Measurements from ENCODE around the gene SACS. TPM values are rescaled to one million over a fixed set of nuclear protein-coding genes. Genes with fewer than 3 reads are reported as not detected.

Gene SACS, protein sequence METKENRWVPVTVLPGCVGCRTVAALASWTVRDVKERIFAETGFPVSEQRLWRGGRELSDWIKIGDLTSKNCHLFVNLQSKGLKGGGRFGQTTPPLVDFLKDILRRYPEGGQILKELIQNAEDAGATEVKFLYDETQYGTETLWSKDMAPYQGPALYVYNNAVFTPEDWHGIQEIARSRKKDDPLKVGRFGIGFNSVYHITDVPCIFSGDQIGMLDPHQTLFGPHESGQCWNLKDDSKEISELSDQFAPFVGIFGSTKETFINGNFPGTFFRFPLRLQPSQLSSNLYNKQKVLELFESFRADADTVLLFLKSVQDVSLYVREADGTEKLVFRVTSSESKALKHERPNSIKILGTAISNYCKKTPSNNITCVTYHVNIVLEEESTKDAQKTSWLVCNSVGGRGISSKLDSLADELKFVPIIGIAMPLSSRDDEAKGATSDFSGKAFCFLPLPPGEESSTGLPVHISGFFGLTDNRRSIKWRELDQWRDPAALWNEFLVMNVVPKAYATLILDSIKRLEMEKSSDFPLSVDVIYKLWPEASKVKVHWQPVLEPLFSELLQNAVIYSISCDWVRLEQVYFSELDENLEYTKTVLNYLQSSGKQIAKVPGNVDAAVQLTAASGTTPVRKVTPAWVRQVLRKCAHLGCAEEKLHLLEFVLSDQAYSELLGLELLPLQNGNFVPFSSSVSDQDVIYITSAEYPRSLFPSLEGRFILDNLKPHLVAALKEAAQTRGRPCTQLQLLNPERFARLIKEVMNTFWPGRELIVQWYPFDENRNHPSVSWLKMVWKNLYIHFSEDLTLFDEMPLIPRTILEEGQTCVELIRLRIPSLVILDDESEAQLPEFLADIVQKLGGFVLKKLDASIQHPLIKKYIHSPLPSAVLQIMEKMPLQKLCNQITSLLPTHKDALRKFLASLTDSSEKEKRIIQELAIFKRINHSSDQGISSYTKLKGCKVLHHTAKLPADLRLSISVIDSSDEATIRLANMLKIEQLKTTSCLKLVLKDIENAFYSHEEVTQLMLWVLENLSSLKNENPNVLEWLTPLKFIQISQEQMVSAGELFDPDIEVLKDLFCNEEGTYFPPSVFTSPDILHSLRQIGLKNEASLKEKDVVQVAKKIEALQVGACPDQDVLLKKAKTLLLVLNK (N-terminal part only)
- 4.3 TPM for total RNA-seq (2013)
- polyA plus RNA-seq (1 to 10 TPM; 1.7 to 2.7 (median 2.2) TPM), polyA minus RNA-seq (5.6 and 6.9 TPM in 2 replicates), total RNA-seq (11.7 to 48.7 (median 34.7) reads per million in 11 experiments)

DNA sequence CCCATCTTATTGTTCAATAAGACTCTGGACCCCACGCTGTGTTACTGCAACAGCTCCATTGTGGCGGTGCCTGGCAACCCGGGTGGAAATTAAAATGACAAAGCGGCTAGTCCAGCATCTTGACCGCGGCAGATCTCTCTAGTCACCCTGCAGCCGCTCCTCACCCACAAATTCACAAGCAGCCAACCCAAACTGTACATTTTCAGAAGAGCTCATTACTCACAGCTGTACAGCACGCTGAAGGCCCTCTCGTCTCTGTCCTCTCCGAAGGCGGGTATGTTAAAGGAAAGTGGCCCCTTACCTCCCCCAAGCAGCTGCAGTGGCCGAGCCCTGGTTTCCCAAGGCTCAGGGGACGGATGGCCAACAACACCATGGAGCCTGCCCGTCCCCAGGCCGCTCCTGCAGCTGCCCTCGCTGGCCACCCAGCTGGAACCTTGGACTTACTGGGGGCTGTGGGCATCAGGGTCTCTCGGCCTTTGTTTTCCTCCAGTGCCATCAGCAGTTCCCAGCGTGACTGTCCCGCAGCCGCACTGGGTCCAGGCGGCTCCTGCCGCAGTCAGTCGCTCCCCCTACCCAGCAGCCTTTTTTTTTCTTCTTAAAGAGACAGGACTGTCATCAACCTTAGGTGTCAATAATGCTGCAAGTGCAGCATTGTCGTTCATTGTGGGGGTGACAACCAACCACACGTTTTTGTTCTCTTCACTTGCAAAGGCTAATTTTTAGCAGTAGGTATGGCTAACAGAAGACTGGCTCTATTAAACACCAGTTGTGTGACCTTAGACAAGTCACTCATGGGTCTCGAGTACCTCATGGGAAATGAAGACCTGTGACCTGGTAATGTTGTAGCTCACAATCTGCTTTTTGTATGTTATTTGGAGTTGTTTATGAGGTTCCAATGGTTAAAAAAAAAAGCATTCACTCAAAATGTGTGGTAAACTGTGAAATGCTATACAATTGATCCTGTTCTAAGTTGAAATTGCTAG, at the start of gene SACS:
SACS (minus strand) TSS at position 532 of the 983 bp plus-strand sequence. CDS start 22,463 bp downstream, outside the sequence.
- DNase-seq, result no peak
- TF ChIP-seq, protein P1, sequence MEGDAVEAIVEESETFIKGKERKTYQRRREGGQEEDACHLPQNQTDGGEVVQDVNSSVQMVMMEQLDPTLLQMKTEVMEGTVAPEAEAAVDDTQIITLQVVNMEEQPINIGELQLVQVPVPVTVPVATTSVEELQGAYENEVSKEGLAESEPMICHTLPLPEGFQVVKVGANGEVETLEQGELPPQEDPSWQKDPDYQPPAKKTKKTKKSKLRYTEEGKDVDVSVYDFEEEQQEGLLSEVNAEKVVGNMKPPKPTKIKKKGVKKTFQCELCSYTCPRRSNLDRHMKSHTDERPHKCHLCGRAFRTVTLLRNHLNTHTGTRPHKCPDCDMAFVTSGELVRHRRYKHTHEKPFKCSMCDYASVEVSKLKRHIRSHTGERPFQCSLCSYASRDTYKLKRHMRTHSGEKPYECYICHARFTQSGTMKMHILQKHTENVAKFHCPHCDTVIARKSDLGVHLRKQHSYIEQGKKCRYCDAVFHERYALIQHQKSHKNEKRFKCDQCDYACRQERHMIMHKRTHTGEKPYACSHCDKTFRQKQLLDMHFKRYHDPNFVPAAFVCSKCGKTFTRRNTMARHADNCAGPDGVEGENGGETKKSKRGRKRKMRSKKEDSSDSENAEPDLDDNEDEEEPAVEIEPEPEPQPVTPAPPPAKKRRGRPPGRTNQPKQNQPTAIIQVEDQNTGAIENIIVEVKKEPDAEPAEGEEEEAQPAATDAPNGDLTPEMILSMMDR (IDR thresholded peaks at IDR 0.05), result no peak
- peak within 1 kb of the TSS in 1 of 7 donors; percentile 51 for H3K27ac Mint-ChIP-seq
- Histone ChIP-seq H3K4me3 (replicated peaks in 1 of 3; ENCODE audit: low read depth in 2 of 3, low read length in 3 of 3) (peak within 1 kb of the TSS in 2 of 3 experiments; percentile 5 to 59), H3K79me2 (ENCODE audit: insufficient read depth, low read length) (no peaks in the 10 kb centered on the region), H3K27me3 (ENCODE audit: control insufficient read depth in 2 of 2, insufficient read depth in 2 of 2, low read length in 2 of 2) (peaks cover 5 to 15% of the 10 kb centered on the region in 2 donors), H3K4me2 (replicated peaks; ENCODE audit: extremely low read depth, low read length, poor library complexity, severe bottlenecking) (peak within 1 kb of the TSS; percentile 58), H3K4me1 (ENCODE audit: control insufficient read depth in 1 of 2, insufficient read depth in 2 of 2, low read length in 2 of 2) (peaks cover 7% of the 10 kb centered on the region in 2 donors), H3K36me3 (replicated peaks in 1 of 2; ENCODE audit: control insufficient read depth in 1 of 2, insufficient read depth in 2 of 2, low read length in 2 of 2) (no peaks in the 10 kb centered on the region), H2AFZ (ENCODE audit: insufficient read depth, low read depth, low read length, poor library complexity, severe bottlenecking) (peak within 1 kb of the TSS; percentile 79), H3K27ac (ENCODE audit: low read depth in 1 of 2, low read length in 2 of 2) (no peak within 1 kb of the TSS), H3K9ac (ENCODE audit: insufficient read depth, low read length, poor library complexity, severe bottlenecking) (peak within 1 kb of the TSS; percentile 62), H3K9me3 (replicated peaks in 1 of 2; ENCODE audit: control insufficient read depth in 1 of 2, insufficient read depth in 1 of 2, low read length in 2 of 2) (no peaks in the 10 kb centered on the region), H4K20me1 (ENCODE audit: insufficient read depth, low read length) (no peaks in the 10 kb centered on the region)
- H3K9me3 Mint-ChIP-seq, result peaks cover 0 to 3% (median 0%) of the 10 kb centered on the region in 7 donors
- H3K27me3 Mint-ChIP-seq (ENCODE audit: low read depth in 3 of 3), result peaks cover 9 to 17% (median 12%) of the 10 kb centered on the region in 3 donors
- H3K4me3 Mint-ChIP-seq, result peak within 1 kb of the TSS; percentile 73 to 86
- 14% methylated on average over 22 of the region's 26 CpGs for WGBS (ENCODE audit: insufficient coverage)
- no peaks in the 10 kb centered on the region for H3K36me3 Mint-ChIP-seq
- H3K4me1 Mint-ChIP-seq, result peaks cover 12% of the 10 kb centered on the region
- intact Hi-C loops (cut with micrococcal nuclease), result no loop called here
